ENCODE data around the gene TLE5. TPM values are rescaled to one million over a fixed set of nuclear protein-coding genes. Genes with fewer than 3 reads are reported as not detected.

The TLE5 gene
- total and polyA plus RNA-seq, 2 experiments from 2014 or later: 130 to 154 TPM

- no peaks in the 10 kb centered on the region for H3K9me3 Mint-ChIP-seq
- no peak overlapping the region for H3K27ac ChIP-seq (ENCODE audit: low read depth)
- H3K27me3 Mint-ChIP-seq (ENCODE audit: insufficient read depth, low read depth, poor library complexity): peaks cover 20% of the 10 kb centered on the region
- H3K9me2 ChIP-seq (ENCODE audit: insufficient read depth): no peaks in the 10 kb centered on the region
- H3K4me1 ChIP-seq (ENCODE audit: insufficient read depth): peaks cover 20% of the 10 kb centered on the region; the same call in 1 of the 2 replicates
- H3K4me3 ChIP-seq: no peak overlapping the region
- no peak for TF ChIP-seq POLR2AphosphoS5 (IDR thresholded peaks at IDR 0.05; ENCODE audit: low read depth)
- TF ChIP-seq ZNF114 (CRISPR knock-in tag; IDR thresholded peaks at IDR 0.05): no peak
- no peak for TF ChIP-seq EZH2 (IDR thresholded peaks at IDR 0.05; ENCODE audit: low read depth, unreplicated experiment)
- TF ChIP-seq CTCF (conservative IDR thresholded peaks at IDR 0.05; ENCODE audit: low read depth in 2 of 2): no peak
- no peak for TF ChIP-seq ETS1 (IDR thresholded peaks at IDR 0.05)
- TF ChIP-seq EZH2phosphoT487 (IDR thresholded peaks at IDR 0.05; ENCODE audit: unreplicated experiment): no peak
- H3K27ac Mint-ChIP-seq: no peak overlapping the region
- no peak overlapping the region for H2AFZ ChIP-seq
- no peaks in the 10 kb centered on the region for H4K20me1 ChIP-seq (replicated peaks; ENCODE audit: insufficient read depth)
- peaks cover 33% of the 10 kb centered on the region for H3K27me3 ChIP-seq (ENCODE audit: insufficient read depth)
- DNase-seq (ENCODE audit: low spot score) (no peak), ATAC-seq (no peak)
- H3K4me1 Mint-ChIP-seq: peaks cover 28% of the 10 kb centered on the region
- peak overlapping the region; percentile 76; the same call in 1 of the 2 replicates for H3K4me2 ChIP-seq
- no peaks in the 10 kb centered on the region for H3K36me3 ChIP-seq (ENCODE audit: insufficient read depth)
- H3K36me3 Mint-ChIP-seq (ENCODE audit: low read depth): no peaks in the 10 kb centered on the region
- no peaks in the 10 kb centered on the region for H3K79me2 ChIP-seq (replicated peaks; ENCODE audit: insufficient read depth)
- H3K4me3 Mint-ChIP-seq: no peak overlapping the region; the same call in 2 of the 3 replicates
- peaks cover 14% of the 10 kb centered on the region; the same call in 1 of the 2 replicates for H3F3A ChIP-seq (replicated peaks; ENCODE audit: low read depth)
These were observed 17.1 kb downstream of the TLE5 start for GRCh38 chr19:3045191-3045590.

GRCh38 chr19:3042621-3043267, 19.6 kb downstream of the TLE5 start:
- DNase-seq (ENCODE audit: low spot score) (no peak), ATAC-seq (no peak)
- no peaks in the 10 kb centered on the region for H3K79me2 ChIP-seq (replicated peaks; ENCODE audit: insufficient read depth)
- no peak overlapping the region; the same call in 1 of the 2 replicates for H2AFZ ChIP-seq
- H3K9me3 Mint-ChIP-seq: no peaks in the 10 kb centered on the region; the same call in 2 of the 3 replicates
- peak overlapping the region; percentile 51 for H3K4me3 Mint-ChIP-seq
- no peak overlapping the region for H3K27ac ChIP-seq (ENCODE audit: low read depth)
- H3K27me3 ChIP-seq (ENCODE audit: insufficient read depth): peaks cover 22% of the 10 kb centered on the region
- peaks cover 25% of the 10 kb centered on the region for H3K27me3 Mint-ChIP-seq (ENCODE audit: insufficient read depth, low read depth, poor library complexity)
- peaks cover 20% of the 10 kb centered on the region; the same call in 1 of the 2 replicates for H3K4me1 ChIP-seq (ENCODE audit: insufficient read depth)
- H3K27ac Mint-ChIP-seq: no peak overlapping the region
- no peaks in the 10 kb centered on the region for H3K36me3 ChIP-seq (ENCODE audit: insufficient read depth)
- no peaks in the 10 kb centered on the region for H3K9me2 ChIP-seq (ENCODE audit: insufficient read depth)
- no peaks in the 10 kb centered on the region for H3K36me3 Mint-ChIP-seq (ENCODE audit: low read depth)
- peak overlapping the region; percentile 46 for H3K4me3 ChIP-seq
- no peaks in the 10 kb centered on the region for H4K20me1 ChIP-seq (replicated peaks; ENCODE audit: insufficient read depth)
- peaks cover 12% of the 10 kb centered on the region; the same call in 1 of the 2 replicates for H3F3A ChIP-seq (replicated peaks; ENCODE audit: low read depth)
- peak overlapping the region; percentile 46 for H3K4me2 ChIP-seq
- peaks cover 35% of the 10 kb centered on the region for H3K4me1 Mint-ChIP-seq
- no peak for TF ChIP-seq NANOG (IDR thresholded peaks at IDR 0.05; ENCODE audit: borderline replicate concordance)
- no peak for TF ChIP-seq REST (IDR thresholded peaks at IDR 0.05; ENCODE audit: unreplicated experiment)
- no peak for TF ChIP-seq EZH2 (IDR thresholded peaks at IDR 0.05; ENCODE audit: low read depth, unreplicated experiment)
- no peak for TF ChIP-seq ZNF331 (CRISPR knock-in tag; IDR thresholded peaks at IDR 0.05; ENCODE audit: low read depth)
- TF ChIP-seq POLR2AphosphoS5 (IDR thresholded peaks at IDR 0.05; ENCODE audit: low read depth): no peak
- TF ChIP-seq STAT1 (IDR thresholded peaks at IDR 0.05; ENCODE audit: unreplicated experiment): no peak
- TF ChIP-seq JUNB (IDR thresholded peaks at IDR 0.05; ENCODE audit: unreplicated experiment): no peak
- TF ChIP-seq EZH2phosphoT487 (IDR thresholded peaks at IDR 0.05; ENCODE audit: unreplicated experiment): no peak

Data from GM23338 (cell line).